ENCODE results near the gene HSPB7. TPM values are rescaled to one million over a fixed set of nuclear protein-coding genes. Genes with fewer than 3 reads are reported as not detected.

HSPB7 gene
- total and polyA plus RNA-seq, 12 donors: 13.4 to 633 (median 85.1) TPM

DNA sequence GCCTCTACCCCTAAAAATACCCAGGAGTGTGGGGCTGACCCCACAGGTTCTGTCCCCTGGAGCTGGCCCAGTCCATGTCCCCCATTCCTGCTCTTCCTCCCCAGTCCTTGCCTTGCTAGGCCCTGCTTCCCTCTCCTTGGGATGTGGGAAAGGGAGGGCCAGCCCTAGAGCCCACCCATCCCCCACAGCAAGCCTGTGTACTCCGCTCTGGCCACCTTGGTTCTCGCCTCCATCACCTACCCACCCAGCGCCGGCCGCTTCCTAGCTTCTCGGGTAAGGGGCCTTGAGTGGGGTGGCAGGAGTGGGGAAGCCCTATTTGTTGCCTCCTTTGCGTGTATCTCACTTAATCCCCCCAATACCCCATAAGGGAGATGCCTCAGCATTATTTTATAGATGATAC, 32.5 kb upstream of the HSPB7 start:
- Histone ChIP-seq H3K36me3 (replicated peaks in 1 of 2) (no peaks in the 10 kb centered on the region), H3K4me3 (no peak overlapping the region), H3K27ac (no peak overlapping the region), H3K27me3 (no peaks in the 10 kb centered on the region), H3K9me3 (replicated peaks in 1 of 3) (no peaks in the 10 kb centered on the region), H3K4me1 (replicated peaks in 1 of 2) (no peaks in the 10 kb centered on the region)
- no peak for DNase-seq
- intact Hi-C loops (cut with DNase I): loop anchor here in 1 of 2 donors (1.0 to 10.0 kb wide), 2 partner anchors 9 to 46 kb away; partner anchors contain the start of gene SRARP
- TF ChIP-seq, protein P1, sequence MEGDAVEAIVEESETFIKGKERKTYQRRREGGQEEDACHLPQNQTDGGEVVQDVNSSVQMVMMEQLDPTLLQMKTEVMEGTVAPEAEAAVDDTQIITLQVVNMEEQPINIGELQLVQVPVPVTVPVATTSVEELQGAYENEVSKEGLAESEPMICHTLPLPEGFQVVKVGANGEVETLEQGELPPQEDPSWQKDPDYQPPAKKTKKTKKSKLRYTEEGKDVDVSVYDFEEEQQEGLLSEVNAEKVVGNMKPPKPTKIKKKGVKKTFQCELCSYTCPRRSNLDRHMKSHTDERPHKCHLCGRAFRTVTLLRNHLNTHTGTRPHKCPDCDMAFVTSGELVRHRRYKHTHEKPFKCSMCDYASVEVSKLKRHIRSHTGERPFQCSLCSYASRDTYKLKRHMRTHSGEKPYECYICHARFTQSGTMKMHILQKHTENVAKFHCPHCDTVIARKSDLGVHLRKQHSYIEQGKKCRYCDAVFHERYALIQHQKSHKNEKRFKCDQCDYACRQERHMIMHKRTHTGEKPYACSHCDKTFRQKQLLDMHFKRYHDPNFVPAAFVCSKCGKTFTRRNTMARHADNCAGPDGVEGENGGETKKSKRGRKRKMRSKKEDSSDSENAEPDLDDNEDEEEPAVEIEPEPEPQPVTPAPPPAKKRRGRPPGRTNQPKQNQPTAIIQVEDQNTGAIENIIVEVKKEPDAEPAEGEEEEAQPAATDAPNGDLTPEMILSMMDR (IDR thresholded peaks at IDR 0.05): no peak
- TF ChIP-seq POLR2A (IDR thresholded peaks at IDR 0.05): no peak
- WGBS, 4 donors: 85 to 94% (median 86%) methylated on average over 7 of the region's 7 CpGs

DNA sequence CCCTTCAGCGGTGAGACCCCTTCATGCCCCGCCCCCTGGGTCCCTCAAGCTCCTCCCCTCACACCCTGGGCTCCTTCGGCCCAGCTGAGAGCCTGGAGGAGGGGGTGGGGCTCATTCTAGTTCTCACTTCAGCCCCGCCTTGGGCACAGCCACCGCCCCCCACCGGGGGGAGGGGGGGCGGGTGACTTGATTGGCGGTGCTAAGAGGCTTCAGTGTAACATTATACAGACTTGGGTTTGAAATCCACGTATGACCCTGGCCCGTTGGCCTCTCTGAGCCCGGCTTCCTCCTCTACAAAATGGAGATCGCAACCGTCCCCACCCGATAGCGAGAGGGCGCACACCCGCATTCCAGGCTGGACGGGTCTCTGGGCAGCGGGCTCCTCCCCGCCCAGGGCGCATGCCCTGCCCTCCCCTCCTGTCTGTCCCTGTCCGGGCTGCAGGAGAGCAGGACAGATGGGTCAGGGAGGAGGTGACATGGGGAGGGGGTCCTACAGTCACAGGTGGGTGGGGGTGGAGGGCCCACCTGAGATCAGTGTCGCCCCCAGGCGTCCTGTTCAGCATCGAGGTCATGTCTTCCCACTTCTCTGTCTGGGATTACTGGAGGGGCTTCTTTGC, 30.8 kb upstream of the HSPB7 start:
- Histone ChIP-seq H3K9me3 (replicated peaks in 1 of 3) (no peaks in the 10 kb centered on the region), H3K27me3 (no peaks in the 10 kb centered on the region), H3K4me1 (replicated peaks in 1 of 2) (no peaks in the 10 kb centered on the region), H3K4me3 (peak overlapping the region in 1 of 4 donors; percentile 52), H3K27ac (no peak overlapping the region), H3K36me3 (replicated peaks in 1 of 2) (no peaks in the 10 kb centered on the region)
- WGBS, 4 donors: 3 to 28% (median 20%) methylated on average over 6 to 25 of the region's 25 CpGs
- TF ChIP-seq POLR2A (IDR thresholded peaks at IDR 0.05): no peak
- TF ChIP-seq, protein P1 (IDR thresholded peaks at IDR 0.05): no peak
- intact Hi-C loops (cut with DNase I): loop anchor here in 1 of 2 donors (5.0 kb wide), 1 partner anchor 41 kb away; no protein-coding TSS in a partner anchor
- peak in 2 of 7 donors; percentile 39 to 72 for DNase-seq

DNA sequence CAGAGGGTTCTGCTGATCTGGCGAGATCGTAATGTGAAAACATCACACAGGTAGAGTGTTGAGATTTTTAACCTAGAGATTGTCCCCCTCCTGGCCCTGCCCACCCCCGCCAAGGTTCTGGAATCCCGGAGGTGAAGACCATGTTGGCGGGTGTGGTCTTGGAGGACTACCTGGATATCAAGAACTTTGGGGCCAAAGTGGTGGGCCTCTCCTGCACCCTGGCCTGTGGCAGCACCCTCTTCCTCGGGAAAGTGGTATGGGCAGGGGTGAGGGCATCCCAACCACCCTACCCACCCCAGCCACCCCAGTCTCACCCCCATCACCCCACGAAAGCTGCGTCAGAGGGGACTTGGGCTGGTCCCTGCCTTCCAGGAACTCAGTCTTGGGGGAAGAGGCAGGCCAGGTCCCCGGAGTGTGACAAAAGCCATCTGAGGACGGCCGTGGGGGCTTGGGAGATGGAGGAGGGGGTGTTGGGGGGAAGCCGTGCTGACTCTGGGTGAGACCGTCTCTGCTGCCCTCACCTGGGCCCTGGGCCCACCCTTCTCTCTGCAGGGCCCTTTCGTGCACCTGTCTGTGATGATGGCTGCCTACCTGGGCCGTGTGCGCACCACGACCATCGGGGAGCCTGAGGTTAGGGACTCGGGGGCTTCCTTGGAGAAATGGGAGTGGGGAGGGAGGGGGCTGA, 30.1 kb upstream of the HSPB7 start:
- no peak for DNase-seq
- TF ChIP-seq POLR2A (IDR thresholded peaks at IDR 0.05): no peak
- TF ChIP-seq, protein P1 (IDR thresholded peaks at IDR 0.05): no peak
- WGBS, 4 donors: 78 to 94% (median 86%) methylated on average over 10 to 19 of the region's 19 CpGs
- H3K9me3 ChIP-seq (replicated peaks in 1 of 3): no peaks in the 10 kb centered on the region
- H3K27me3 ChIP-seq: no peaks in the 10 kb centered on the region
- no peaks in the 10 kb centered on the region for H3K4me1 ChIP-seq (replicated peaks in 1 of 2)
- no peak overlapping the region for H3K27ac ChIP-seq
- H3K4me3 ChIP-seq: peak overlapping the region in 1 of 4 donors; percentile 52
- intact Hi-C loops (cut with DNase I): loop anchor here in 1 of 2 donors (5.0 kb wide), 1 partner anchor 41 kb away; no protein-coding TSS in a partner anchor
- no peaks in the 10 kb centered on the region for H3K36me3 ChIP-seq (replicated peaks in 1 of 2)

DNA sequence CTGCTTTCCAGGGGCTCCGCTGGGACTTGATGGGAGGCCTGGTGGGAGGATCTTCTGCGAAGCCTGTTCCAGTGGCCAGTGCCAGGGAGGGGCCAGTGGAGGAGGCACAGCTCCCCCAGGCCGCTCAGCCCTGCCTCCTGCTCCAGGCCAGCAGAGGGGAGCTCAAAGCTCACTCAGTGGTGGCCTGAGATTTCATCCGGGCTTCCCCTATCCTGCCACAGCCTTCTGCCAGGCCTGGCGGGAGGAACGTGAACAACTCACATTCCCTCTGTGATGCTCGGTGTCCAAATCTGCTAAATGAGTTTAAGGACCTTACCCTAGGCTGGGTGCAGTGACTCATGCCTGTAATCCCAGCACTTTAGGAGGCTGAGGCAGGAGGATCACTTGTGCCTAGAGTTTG, 29.0 kb upstream of the HSPB7 start:
- no peak for TF ChIP-seq POLR2A (IDR thresholded peaks at IDR 0.05)
- TF ChIP-seq, protein P1 (IDR thresholded peaks at IDR 0.05): no peak
- H3K9me3 ChIP-seq (replicated peaks in 1 of 3): no peaks in the 10 kb centered on the region
- 62 to 100% (median 84%) methylated on average over 1 to 7 of the region's 7 CpGs for WGBS, 4 donors
- no peaks in the 10 kb centered on the region for H3K27me3 ChIP-seq
- intact Hi-C loops (cut with DNase I): loop anchor here in 1 of 2 donors (5.0 kb wide), 1 partner anchor 40 kb away; no protein-coding TSS in a partner anchor
- H3K36me3 ChIP-seq (replicated peaks in 1 of 2): no peaks in the 10 kb centered on the region
- no peaks in the 10 kb centered on the region for H3K4me1 ChIP-seq (replicated peaks in 1 of 2)
- H3K27ac ChIP-seq: no peak overlapping the region
- no peak overlapping the region for H3K4me3 ChIP-seq
- no peak for DNase-seq
